ENCODE results near the gene GOLGA3.
"Not testable (repeated sequence)": the region's sequence is repeated elsewhere in the genome, so short reads cannot be mapped to it uniquely, and the experiment has no call there.

Gene GOLGA3

DNA sequence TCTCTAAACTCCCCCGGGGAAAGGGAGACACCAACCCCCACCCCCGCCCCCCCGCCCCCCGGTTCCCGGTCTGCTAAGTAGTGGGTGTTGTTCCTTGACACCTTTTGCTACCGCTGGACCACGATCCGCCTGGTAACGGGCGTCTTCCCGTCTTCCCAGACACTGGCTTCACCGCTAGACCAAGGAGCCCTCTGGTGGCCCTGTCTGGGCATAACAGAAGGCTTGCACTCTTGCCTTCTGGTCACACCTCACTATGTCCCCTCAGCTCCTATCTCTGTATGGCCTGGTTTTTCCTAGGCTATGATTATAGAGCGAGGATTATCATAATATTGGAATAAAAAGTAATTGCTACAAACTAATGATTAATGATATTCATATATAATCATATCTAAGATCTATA, 19.3 kb downstream of the GOLGA3 start:
- DNase-seq, result peak in 2 of 3 experiments; percentile 5 to 12

GRCh38 chr12:132807295-132808092, 21.2 kb downstream of the GOLGA3 start:
- no peak for DNase-seq

DNA sequence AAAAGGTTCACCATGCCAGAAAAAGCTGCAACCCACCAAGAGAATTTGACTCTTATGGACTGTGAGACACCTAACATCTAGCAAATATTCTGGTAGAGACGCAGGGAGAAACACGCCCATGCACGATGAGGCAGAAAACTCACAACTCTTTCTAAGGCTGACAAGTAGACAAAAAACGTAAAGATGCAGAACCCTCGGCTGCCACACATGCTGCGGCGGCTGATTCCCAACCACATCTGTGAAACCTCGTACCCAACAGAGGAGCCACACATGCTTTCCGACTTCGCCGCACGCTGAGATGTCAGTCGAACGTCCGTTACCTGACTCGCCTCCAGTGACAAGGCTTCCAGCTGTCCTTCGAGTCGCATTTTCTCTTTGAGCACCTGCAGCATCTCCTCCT, 21.8 kb downstream of the GOLGA3 start:
- DNase-seq, result no peak

DNA sequence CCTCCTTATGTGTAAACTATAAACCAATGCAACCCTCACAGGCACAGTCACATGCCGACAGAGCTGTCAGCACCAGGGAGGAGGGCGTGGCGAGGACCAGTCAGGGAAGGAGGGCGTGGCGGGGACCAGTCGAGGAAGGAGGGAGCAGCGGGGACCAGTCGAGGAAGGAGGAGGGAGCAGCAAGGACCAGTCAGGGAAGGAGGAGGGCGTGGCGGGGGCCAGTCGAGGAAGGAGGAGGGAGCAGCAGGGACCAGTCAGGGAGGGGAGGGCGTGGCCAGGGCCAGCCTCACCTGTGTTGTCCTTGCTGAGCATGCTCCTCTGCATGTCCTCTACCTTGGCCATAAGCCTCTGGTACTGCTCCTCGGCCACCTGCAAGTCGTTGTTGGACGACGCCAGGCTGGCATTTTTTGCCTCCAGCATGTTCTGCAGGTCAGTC, 24.2 kb downstream of the GOLGA3 start:
- no peak for DNase-seq

DNA sequence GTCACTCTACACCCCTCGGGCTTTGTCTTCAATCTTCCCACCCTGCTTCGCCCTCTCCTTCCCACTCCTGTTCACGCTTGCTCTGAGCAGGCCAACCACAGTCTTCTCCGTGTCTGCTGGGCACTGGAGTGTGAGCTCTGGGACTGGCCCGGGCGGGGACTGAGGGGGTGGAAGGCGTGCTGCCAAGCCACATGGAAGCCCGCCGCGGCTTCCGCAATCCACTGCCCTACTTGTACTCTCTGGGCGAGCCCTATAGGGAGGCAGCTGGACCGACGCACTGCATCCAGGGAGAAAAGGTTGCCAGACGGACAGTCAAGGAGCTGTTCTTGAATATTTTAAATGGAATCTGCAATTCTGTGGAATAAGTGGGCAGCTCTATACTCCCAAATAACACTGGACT, 24.8 kb downstream of the GOLGA3 start:
- no peak for DNase-seq

- no peak for DNase-seq
These were observed 25.5 kb downstream of the GOLGA3 start for GRCh38 chr12:132803125-132803524.

DNA sequence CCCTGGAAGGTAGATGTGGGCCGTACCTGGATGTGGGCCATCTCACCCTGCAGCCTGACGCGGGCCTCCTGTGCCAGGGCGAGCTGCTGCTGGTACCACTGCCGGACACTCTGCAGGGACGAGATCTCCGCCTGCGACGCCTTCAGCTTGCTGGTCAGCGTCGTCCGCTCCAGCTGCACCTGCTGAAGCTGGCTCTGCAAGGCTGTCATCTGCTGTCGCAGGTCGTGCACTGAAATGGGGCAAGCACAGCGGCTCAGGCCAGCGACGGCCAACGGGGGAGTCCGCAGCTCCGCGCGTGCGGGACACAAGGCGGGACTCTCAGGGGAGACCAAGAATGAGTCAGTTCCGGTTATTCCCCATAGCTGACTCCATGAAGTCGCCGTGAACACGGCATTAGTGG, 26.9 kb downstream of the GOLGA3 start:
- DNase-seq, result no peak

GRCh38 chr12:132798836-132799235, 29.8 kb downstream of the GOLGA3 start:
- DNase-seq, result no peak

DNA sequence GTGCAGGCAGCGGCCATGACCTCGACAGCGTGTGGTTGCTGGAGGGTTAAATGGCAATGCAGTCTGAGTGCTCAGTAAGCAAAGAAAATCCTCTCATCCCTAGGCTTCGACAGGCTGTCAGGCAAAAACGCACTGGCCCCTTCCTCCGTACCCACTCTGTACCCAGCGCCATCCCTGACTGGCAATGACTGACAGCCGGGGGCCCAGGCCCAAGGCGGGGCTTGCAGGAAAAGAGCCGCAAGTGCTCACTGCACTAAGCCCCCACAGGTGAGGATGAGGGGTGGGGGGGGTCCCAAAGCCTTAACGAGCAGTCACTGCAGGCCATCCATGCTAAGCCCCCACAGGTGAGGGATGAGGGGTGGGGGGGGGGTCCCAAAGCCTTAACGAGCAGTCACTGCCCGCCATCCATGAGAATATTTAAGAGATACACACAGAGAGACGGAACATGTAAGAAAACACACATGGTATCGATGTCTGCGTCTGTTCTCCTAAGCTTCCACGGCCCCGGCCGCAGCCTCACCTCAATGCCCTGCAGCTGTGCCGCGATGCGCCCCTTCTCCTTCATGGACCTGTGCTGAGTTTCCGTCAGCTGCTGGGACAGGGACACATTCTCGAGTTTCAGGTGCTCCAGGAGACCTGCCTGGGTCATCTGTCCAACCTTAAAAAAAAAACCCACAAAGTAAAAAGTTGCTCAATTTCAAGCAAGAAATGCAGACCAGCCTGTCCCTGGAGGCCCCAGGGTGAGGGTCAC, 30.7 kb downstream of the GOLGA3 start:
- no peak for DNase-seq

DNA sequence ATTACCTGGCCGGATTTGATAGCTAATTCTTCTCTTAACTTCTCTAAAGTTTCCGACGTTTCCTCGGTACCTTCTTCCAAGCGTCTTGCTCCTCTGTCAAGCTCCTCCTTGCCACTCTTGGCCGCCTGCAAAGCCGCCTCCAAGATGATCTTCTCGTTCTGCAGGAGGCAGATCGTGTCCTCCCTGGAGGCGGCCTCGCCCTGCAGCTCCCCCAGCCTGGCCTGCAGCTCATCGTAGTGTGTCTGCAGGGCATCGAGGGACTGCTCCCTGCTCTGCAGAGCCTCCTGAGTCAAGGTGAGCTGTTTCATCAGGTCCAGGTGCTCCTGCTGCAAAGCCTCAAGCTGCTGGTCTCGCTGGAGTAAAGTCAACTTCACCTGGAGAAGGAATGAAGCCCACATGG, 32.8 kb downstream of the GOLGA3 start:
- no peak for DNase-seq

DNA sequence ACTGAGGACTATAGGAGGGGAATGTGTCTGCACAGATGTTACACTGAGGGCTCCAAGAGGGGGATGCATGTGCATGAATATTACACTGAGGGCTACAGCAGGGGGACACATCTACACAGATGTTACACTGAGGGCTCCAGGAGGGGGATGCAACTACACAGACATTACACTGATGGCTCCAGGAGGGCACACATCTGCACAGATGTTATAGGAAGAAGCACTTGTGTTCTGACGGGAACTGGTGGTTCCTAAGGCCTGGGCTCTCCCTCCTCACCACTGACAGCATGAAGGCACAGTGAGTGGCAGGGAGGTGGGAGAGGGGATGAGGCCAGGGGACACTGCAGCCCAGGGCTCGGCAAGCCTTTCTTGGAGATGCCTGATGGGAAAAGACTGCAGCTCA, 36.7 kb downstream of the GOLGA3 start:
- not testable (repeated sequence) for DNase-seq

- no peak for DNase-seq
These were observed 39.6 kb downstream of the GOLGA3 start for GRCh38 chr12:132789099-132789471.

DNA sequence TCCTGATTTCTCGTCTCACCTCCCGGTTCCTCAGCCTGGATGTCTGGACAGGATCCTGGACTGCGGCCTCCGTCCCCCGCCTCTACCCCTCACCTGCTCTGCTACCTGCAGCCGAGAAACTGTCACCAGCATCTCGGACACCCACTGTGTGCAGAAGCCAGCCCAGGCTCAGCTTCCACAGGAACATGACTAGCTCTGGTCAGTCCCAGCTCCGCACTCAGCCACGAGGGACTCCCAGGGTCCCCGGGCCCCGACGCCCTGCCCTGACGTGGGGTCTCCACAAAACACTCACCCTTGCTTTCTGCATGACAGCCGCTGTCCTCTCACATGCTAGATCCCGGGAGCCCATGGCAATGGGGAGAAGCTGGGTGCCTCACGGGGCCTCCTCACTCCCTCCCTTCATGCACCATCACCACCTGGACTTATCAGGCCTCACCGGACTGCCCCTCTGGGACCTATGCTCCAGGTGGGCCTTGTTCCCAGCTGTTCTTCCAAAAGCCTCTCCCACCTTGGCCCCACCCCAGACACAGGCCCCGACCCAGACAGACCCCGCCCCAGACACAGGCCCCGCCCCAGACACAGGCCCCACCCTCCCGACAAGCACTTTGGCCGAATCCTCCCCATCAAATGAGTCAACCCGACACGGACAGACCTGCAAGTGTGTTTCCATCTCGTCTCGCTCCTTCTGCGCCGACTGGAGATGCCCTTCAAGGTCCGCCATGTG, 40.1 kb downstream of the GOLGA3 start:
- DNase-seq, result no peak

DNA sequence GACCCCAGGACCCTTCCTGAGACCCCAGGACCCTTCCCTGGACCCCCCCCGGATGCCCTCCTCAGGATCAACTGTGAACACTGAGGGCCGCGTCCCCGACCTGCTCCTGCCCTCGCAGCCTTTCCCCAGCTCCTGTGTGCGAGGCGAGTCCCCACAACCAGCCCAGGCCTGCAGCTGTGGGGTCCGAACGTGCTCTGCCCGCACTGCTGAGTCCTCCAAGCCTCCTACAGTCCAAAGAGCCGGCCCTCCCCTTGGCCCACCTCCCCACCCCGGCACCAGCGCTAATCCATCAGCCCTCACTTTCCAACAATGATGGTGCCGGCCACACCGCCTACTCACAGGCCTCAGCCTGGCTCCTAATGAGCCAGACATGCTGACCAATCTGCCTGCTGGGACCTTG, 40.8 kb downstream of the GOLGA3 start:
- DNase-seq, result no peak

DNA sequence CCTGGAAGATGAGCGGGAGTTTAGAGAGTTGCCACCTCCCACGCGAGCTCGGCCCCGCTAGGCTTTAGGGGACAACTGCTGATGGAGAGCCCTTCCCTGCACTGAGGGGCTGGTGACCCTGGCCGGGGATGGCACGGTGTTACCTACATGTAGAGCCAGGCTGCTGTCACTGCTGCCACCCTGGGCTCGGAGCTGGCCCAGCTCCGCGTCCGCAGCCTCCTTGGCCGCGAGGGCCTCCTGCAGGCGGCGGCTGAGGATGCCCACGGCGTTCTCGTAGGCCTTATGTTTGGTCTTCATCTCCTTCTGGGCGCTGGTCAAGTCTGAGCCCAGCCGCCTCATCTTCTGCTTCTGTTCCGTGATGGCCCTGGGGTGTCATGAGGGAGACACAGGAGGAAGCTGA, 42.5 kb downstream of the GOLGA3 start:
- DNase-seq, result no peak

DNA sequence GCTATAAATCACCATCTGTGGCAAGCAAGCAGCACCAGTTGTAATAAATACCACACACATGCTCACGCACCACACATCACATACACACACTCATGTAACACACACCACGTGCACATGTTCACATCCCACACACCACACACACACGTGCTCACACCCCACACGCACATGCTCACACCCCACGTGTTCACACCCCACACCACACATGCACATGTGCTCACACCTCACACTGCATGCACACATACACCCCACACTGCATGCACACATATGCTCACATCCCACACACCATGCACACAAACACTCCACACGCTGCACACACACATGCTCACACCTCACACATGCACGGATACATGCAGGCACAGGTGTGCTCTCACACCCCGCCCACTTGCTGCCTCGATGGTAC, 44.1 kb downstream of the GOLGA3 start:
- DNase-seq, result no peak

DNA sequence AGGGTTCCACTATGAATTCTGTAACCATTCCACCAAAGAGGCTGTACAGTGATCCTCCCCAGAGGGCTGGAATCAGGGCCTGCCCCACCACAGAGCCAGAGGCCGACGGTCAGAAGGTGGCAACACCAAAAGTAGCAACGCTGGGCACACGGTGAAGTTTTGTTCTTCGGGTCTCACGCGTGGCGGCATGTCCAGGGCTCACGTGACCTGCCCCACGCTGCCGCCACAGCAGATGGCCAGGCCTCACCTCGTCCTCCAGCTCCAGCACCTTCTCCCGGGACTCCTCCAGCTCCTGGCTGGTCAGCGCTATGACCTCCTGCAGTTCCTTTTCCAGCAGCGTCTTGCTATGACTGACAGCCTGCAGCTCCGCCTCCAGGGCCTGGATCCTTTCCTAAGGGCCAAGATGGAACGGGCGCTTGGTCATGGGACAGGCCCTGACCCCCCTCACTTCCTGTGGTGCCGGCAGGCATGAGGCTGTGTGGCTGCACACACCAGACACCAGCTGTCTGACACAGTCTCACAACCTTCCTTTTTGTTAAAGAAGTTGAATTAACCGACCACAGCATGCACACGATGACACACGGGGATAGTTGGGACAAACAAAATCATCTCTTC, 44.6 kb downstream of the GOLGA3 start:
- DNase-seq, result no peak

- DNase-seq, result no peak
These were observed 46.7 kb downstream of the GOLGA3 start for GRCh38 chr12:132781938-132782337.

DNA sequence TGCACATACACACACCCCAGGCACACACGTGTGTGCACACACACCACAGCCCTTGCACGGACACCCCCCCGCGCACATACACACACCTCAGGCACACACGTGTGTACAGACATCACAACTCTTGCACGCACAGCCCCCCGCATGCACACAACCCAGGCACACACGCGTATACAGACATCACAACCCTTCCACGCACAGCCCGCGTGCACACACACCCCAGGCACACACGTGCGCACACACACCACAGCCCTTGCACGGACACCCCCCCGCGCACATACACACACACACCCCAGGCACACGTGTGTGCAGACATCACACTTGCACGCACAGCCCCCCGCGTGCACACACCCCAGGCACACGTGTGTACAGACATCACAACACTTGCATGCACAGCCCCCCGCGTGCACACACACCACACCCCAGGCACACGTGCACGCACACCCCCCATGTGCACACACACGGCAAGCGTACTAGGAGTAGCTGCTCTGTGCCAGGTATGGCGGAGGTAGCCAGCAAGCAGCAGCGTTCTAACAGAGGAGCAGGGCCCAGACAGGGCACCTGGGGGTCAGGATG, 48.8 kb downstream of the GOLGA3 start:
- no peak for DNase-seq

GRCh38 chr12:132777614-132778013, 51.1 kb downstream of the GOLGA3 start:
- DNase-seq, result no peak

DNA sequence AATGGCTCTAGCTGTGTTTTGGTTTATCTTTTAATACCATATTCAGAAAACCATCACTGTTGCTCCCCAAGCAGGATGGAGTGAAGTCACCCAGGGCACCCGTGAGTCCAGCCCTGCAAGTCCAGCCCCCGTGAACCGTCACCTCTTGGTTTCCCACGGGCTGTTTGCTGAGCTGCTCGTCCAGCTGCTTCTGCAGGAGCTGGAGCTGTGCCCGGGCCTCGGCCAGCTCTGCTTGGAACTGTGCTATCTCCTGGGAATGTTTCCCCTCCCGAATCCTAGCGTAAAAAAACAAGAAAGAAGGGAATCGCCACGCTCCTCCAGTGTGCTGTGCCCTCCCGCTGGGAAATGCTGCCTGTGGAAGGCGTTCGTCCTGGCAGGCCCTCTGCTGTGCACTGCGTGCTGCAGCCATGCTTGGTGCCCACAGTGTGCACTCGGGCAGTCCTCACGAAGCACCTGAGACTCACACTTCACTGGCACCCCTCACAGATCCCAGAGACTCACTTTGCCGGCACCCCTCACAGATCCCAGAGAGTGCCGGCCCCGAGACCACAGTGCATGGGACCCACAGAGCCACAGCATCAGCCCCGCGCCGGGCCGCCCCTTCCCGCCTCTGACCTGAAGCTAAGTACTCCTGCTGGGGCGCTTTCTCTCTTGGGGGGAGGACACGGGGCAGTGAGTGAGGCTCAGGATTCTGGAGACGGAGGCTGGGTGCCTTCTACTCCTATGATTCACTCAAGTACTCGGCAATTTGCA, 51.7 kb downstream of the GOLGA3 start:
- peak in 1 of 3 experiments; percentile 53 for DNase-seq

DNA sequence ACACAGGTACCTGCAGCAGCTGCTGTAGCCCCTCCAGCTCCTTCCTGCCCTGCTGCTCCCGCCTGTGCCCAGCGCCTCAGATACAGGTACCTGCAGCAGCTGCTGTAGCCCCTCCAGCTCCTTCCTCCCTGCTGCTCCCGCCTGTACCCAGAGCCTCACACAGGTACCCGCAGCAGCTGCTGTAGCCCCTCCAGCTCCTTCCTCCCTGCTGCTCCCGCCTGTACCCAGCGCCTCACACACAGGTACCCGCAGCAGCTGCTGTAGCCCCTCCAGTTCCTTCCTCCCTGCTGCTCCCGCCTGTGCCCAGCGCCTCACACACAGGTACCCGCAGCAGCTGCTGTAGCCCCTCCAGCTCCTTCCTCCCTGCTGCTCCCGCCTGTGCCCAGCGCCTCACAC, 52.4 kb downstream of the GOLGA3 start:
- not testable (repeated sequence) for DNase-seq

Data from NCI-H1417 (cell line).